Posterior vena cava (tissue), 2 donors: ENCODE results near the gene C1orf50. TPM values are rescaled to one million over a fixed set of nuclear protein-coding genes. Genes with fewer than 3 reads are reported as not detected.

Experiments used
- DNase-seq: peaks from one replicate; pipeline ENCODE4 v3.0.0-alpha.2; 2020; ENCODE audit warnings: low spot score
- intact Hi-C, 2 donors: fragments of 100-400 bp; cut with DNase I; formaldehyde crosslinking; loops; one replicate each; pipeline versions ENCODE4 v1.14.1 to v1.14.2; 2022 to 2023
- total RNA-seq, 2 donors: library from RNA; stranded (reverse); fragmentation: NEBNext Ultra II Directional; extraction: Animal tissue kit (Norgen Biotek cat#: 25700); gene quantifications; one replicate each; pipeline ENCODE4 v1.2.1, GENCODE V29; 2021
- donor health status: DM: yes; HTN: yes; CAD: no.
- donor health status: DM: yes; HTN: yes; CAD: no.

The C1orf50 gene
- total RNA-seq, 2 donors from 2014 or later: 6.0 to 6.5 TPM

DNA sequence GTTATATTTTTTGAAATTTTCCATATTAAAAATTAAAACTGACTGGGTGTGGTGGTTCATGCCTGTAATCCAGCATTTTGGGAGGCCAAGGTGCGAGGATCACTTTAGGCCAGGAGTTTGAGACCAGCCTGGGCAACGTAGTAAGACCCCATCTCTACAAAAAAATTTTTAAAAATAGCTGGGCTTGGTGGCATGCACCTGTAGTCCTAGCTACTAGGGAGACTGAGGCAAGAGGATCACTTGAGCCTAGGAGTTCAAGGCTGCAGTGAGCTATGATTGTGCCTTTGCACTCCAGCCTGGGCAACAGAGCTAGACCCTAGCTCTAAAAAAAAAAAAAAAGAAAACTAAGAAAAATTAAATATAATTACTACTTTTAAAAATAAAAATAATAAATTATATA, 54.6 kb downstream of the C1orf50 start:
- intact Hi-C loops: no loop called here
- no peak for DNase-seq

- DNase-seq: no peak
- intact Hi-C loops: no loop called here
Measured at GRCh38 chr1:42822800-42823392, 55.8 kb downstream of the C1orf50 start.

DNA sequence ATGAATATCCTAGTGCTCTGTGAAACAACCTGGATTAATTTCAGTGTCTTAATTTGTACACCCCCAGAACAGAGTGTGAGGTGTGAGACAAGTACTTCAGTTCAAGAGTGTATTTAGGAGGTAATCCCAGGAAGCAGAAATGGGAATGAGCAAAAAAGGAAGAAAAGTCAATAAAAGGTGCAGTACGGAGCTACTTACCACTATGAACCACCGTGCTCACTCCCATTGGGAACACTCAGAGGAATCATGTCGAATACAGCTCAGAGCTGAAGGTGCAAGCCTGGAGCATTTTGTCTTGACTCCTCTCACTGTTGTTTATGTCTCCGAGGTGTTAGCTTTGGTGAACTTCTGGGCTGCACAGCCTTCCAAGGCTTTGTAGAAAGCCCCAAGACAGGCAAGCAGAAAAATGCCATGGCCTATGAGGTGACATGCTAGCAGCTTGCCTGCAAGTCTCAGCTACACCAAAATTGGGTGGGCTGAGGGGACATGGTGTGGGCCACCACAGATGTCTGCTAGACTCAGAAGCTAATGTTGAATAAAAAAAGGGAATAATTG, 57.5 kb downstream of the C1orf50 start:
- no peak for DNase-seq

GRCh38 chr1:42825036-42825851, 58.2 kb downstream of the C1orf50 start:
- intact Hi-C loops: no loop called here

More for the DNA sequence above, 57.5 kb downstream of the C1orf50 start:
- intact Hi-C loops: no loop called here

More at GRCh38 chr1:42825036-42825851, 58.2 kb downstream of the C1orf50 start:
- no peak for DNase-seq

Other genes starting within 250 kb of the C1orf50 start
- gene PPIH, start 108.8 kb upstream of the C1orf50 start, total RNA-seq: 10 to 100 TPM; 13.2 to 21.7 TPM
- gene YBX1, start 84.8 kb upstream of the C1orf50 start, total RNA-seq: 100 to 1,000 TPM; 596 to 706 TPM
- not detected for gene CLDN19, start 27.0 kb upstream of the C1orf50 start, total RNA-seq
- gene P3H1, start 221 bp upstream of the C1orf50 start, total RNA-seq: 10 to 100 TPM; 28.4 to 45.0 TPM
- gene TMEM269, start 17.7 kb downstream of the C1orf50 start, total RNA-seq: not detected
- gene ERMAP, start 49.9 kb downstream of the C1orf50 start, total RNA-seq: 1 to 10 TPM; 6.9 to 7.3 TPM
- 10 to 100 TPM; 14.3 to 16.0 TPM for gene SVBP, start 50.1 kb downstream of the C1orf50 start, total RNA-seq
- gene ZNF691, start 79.4 kb downstream of the C1orf50 start, total RNA-seq: 1 to 10 TPM; 4.5 to 5.1 TPM
- gene SLC2A1, start 191.6 kb downstream of the C1orf50 start, total RNA-seq: 10 to 100 TPM; 13.0 to 17.7 TPM